Body of pancreas (tissue), 4 donors: ENCODE results near the gene SLC34A3. TPM values are rescaled to one million over a fixed set of nuclear protein-coding genes. Genes with fewer than 3 reads are reported as not detected.

Source experiments
- ATAC-seq: fragments of 150-250 bp; one replicate; pipeline ENCODE4 v1.9.1; 2016
- DNase-seq, 4 donors: peaks; one replicate each; pipeline ENCODE4 v3.0.0-alpha.2; 2019
- H3K27ac ChIP-seq, 4 donors: fragments of 200-600 bp; sonication (generic); 1 replicate in 3 of 4; 2 replicates in 1 of 4; pipeline versions ENCODE4 v1.5.1 to v1.6.1; 2016 to 2019; ENCODE audit warnings: mild to moderate bottlenecking in 1 of 4, mixed read lengths in 1 of 4, moderate library complexity in 1 of 4
- H3K27me3 ChIP-seq, 2 donors: fragments of 200-600 bp; sonication (generic); one replicate each; pipeline ENCODE4 v1.6.0; 2016; ENCODE audit warnings: mild to moderate bottlenecking in 1 of 2
- H3K36me3 ChIP-seq, 2 donors: fragments of 200-600 bp; sonication (generic); replicated peaks in 1 of 2; 2 replicates each; pipeline ENCODE4 v1.5.1; 2016; ENCODE audit warnings: low read depth in 2 of 2; ENCODE audit not compliant: insufficient read depth in 1 of 2
- H3K4me1 ChIP-seq: fragments of 200-600 bp; sonication (generic); one replicate; pipeline ENCODE4 v1.6.0; 2016
- H3K4me3 ChIP-seq, 2 donors: fragments of 200-600 bp; sonication (generic); 1 replicate in 1 of 2; 2 replicates in 1 of 2; pipeline ENCODE4 v1.5.1; 2016 to 2019
- H3K9me3 ChIP-seq, 3 donors: fragments of 200-600 bp; sonication (generic); 1 replicate in 2 of 3; 2 replicates in 1 of 3; pipeline ENCODE4 v1.5.1; 2016
- CTCF ChIP-seq, 7 experiments: fragments of 450-650 bp in 4 of 7; fragments of 200-600 bp in 3 of 7; sonication (generic) in 3 of 7; IDR thresholded peaks; one replicate each; pipeline ENCODE4 v1.5.1; 2016 to 2019; ENCODE audit warnings: antibody characterized with exemption in 7 of 7
- POLR2A ChIP-seq, 3 donors: fragments of 450-650 bp; IDR thresholded peaks; one replicate each; pipeline ENCODE4 v1.6.1; 2016; ENCODE audit warnings: antibody characterized with exemption in 3 of 3, mild to moderate bottlenecking in 2 of 3
- WGBS, 2 donors: methylation state at CpG; one replicate each; pipeline ENCODE4 v1.1.5; 2017; 5-methylcytosine and 5-hydroxymethylcytosine counted together
- intact Hi-C: fragments of 100-400 bp; cut with DNase I; formaldehyde crosslinking; loops from one replicate; pipeline ENCODE4 v1.15.1; 2023
- total RNA-seq, 2 donors: library from RNA; depleted of rRNA; stranded (reverse); fragments of >200 nt; gene quantifications; one replicate each; pipeline ENCODE4 v1.1.0, GENCODE V29; 2016

The SLC34A3 gene
- total RNA-seq, 2 donors from 2014 or later: 0.33 TPM; not detected in 1

DNA sequence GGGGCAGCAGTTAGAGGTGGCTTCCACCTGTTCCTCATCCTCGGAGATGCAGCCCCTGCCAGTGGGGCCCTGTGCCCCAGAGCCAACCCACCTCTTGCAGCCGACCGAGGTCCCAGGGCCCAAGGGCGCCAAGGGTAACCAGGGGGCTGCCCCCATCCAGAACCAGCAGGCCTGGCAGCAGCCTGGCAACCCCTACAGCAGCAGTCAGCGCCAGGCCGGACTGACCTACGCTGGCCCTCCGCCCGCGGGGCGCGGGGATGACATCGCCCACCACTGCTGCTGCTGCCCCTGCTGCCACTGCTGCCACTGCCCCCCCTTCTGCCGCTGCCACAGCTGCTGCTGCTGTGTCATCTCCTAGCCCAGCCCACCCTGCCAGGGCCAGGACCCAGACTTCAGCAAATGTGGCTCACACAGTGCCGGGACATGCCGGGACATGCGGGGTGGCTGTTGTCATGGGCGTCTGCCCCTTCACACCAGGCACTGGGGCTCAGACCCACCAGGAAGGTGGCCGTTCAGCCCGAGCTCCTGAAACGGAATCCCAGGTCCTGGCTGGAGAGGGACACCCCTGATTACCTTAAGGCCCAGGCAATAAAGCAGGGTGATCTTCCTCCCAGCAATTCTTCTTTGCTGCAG is 4.9 kb upstream of the SLC34A3 start:
- H3K4me1 ChIP-seq: peaks cover 44% of the 10 kb centered on the region
- no peak for DNase-seq

DNA sequence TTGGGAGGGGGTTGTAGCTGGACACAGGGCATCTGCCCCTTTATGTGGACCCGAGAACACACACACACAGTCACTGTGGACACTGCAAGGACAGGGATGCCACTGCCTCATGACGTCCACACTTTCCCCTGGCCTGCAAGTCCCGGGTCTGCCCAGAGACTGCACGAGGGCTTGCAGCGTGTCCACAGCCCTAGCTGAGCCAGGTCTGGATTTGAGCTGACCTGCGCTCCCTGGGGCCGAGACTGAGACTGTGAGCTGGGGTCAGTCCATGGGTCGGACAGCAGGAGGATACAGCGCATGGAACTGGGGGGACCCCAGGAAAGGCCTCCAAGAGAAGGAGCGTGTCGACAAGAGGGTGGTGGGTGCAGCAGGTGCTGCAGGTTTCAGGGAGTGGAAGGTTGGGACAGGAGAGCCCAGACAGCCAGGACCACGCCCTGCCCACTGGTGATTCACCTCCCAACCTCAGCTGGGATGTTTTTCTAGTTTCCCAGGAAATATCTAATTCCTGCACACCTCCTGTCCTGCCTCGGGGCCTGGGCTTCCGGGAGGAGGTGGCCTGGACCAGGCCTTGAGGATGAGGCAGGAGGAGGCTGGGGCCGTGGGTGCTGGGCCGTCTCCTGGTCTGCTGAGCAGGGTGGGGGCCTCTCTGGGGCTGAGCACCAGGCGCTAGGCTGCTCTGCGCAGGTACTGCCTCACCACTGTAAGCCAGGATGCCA is 4.2 kb upstream of the SLC34A3 start:
- Histone ChIP-seq H3K27me3 (peaks cover 0 to 12% of the 10 kb centered on the region in 2 donors), H3K36me3 (no peaks in the 10 kb centered on the region), H3K4me3 (no peak overlapping the region), H3K27ac (peak overlapping the region; percentile 58 to 85 (median 76)), H3K4me1 (peaks cover 42% of the 10 kb centered on the region), H3K9me3 (no peaks in the 10 kb centered on the region)
- intact Hi-C loops: no loop called here
- DNase-seq (no peak), ATAC-seq (no peak)
- TF ChIP-seq POLR2A (IDR thresholded peaks at IDR 0.05): no peak
- TF ChIP-seq CTCF (IDR thresholded peaks at IDR 0.05): no peak
- WGBS, 2 donors: 59 to 65% methylated on average over 13 to 18 of the region's 18 CpGs

More for the DNA sequence above, 4.9 kb upstream of the SLC34A3 start:
- 76% methylated on average over 14 of the region's 21 CpGs; no CpG with 5 or more reads in 1 of the 2 donors for WGBS, 2 donors
- H3K27me3 ChIP-seq: peaks cover 0 to 9% of the 10 kb centered on the region in 2 donors
- H3K9me3 ChIP-seq: no peaks in the 10 kb centered on the region
- no peak for TF ChIP-seq CTCF (IDR thresholded peaks at IDR 0.05)
- TF ChIP-seq POLR2A (IDR thresholded peaks at IDR 0.05): no peak
- intact Hi-C loops: no loop called here
- peak overlapping the region in 2 of 4 donors; percentile 76 to 77 for H3K27ac ChIP-seq
- no peaks in the 10 kb centered on the region for H3K36me3 ChIP-seq
- ATAC-seq: no peak
- no peak overlapping the region for H3K4me3 ChIP-seq

- H3K4me1 ChIP-seq: peaks cover 39% of the 10 kb centered on the region
- 0 to 15% methylated on average over 2 to 25 of the region's 25 CpGs for WGBS, 2 donors
- ATAC-seq (peak; percentile 58), DNase-seq (peak; percentile 87 to 96 (median 91))
- no peaks in the 10 kb centered on the region for H3K36me3 ChIP-seq
- peaks cover 0 to 12% of the 10 kb centered on the region in 2 donors for H3K27me3 ChIP-seq
- intact Hi-C loops: no loop called here
- H3K4me3 ChIP-seq: no peak within 1 kb of the TSS
- peak within 1 kb of the TSS; percentile 58 to 85 (median 76) for H3K27ac ChIP-seq
- no peaks in the 10 kb centered on the region for H3K9me3 ChIP-seq
- no peak for TF ChIP-seq POLR2A (IDR thresholded peaks at IDR 0.05)
- peak; percentile 87 to 98 (median 97) for TF ChIP-seq CTCF (IDR thresholded peaks at IDR 0.05)
Measured at GRCh38 chr9:137227054-137227852, 3.4 kb upstream of the SLC34A3 start, which contains the start of gene RNF224. Gene RNF224 (plus strand): TSS chr9:137227502. CDS start chr9:137228336, 834 bp downstream.

DNA sequence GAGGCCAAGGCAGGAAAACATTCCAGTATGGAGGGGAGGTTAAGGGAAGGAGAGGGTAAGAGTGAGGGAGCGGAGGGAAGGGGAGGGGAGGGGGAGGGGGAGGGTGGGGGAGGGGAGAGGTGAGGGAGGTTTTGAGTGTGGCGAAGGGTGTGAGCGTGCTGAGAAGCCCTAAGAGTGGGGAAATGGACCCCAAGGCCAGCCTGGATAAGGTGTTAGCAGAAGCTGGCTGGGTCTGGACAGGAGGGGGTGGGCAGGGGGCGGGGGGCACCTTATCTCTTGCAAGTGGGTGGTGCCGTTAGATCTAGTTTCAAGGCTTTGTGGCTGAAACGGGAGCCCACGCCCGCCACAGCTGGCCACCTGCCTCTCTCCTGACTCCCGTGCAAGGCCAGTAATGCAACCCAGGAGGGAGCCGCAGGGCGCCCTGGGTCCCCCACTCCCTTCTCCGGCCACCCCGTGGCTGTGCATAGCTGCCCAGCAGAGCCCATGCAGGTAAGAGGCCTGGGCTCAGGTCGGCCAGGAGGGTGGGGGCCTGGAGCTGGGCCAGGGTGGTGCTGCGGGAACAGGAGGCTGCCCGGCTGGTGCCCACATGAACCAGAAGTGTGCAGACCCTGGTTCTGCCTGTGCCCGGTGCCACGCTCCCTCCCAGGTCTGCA is 2.7 kb upstream of the SLC34A3 start:
- H3K36me3 ChIP-seq: no peaks in the 10 kb centered on the region
- intact Hi-C loops: no loop called here
- TF ChIP-seq POLR2A (IDR thresholded peaks at IDR 0.05) (no peak), CTCF (IDR thresholded peaks at IDR 0.05) (no peak)
- H3K27me3 ChIP-seq: peaks cover 0 to 12% of the 10 kb centered on the region in 2 donors
- H3K4me3 ChIP-seq: no peak overlapping the region
- no peak for DNase-seq
- 3 to 17% methylated on average over 7 to 16 of the region's 18 CpGs for WGBS, 2 donors
- ATAC-seq: no peak
- H3K9me3 ChIP-seq: no peaks in the 10 kb centered on the region
- peak overlapping the region in 3 of 4 donors; percentile 41 to 77 (median 76) for H3K27ac ChIP-seq
- H3K4me1 ChIP-seq: peaks cover 32% of the 10 kb centered on the region
